Colonic mucosa (tissue), 4 donors: ENCODE measurements around the gene WNT5A. TPM values are rescaled to one million over a fixed set of nuclear protein-coding genes. Genes with fewer than 3 reads are reported as not detected.

Experiments used
- DNase-seq: peaks from one replicate; pipeline ENCODE4 v3.0.0-alpha.2; 2020
- H3K27ac ChIP-seq: fragments of 200-600 bp; one replicate; pipeline ENCODE4 v1.8.0; 2021
- H3K27me3 ChIP-seq: fragments of 200-600 bp; one replicate; pipeline ENCODE4 v1.8.0; 2021
- H3K36me3 ChIP-seq: fragments of 200-600 bp; one replicate; pipeline ENCODE4 v1.8.0; 2021
- H3K4me1 ChIP-seq: fragments of 200-600 bp; one replicate; pipeline ENCODE4 v1.8.0; 2021; ENCODE audit warnings: mild to moderate bottlenecking
- H3K4me3 ChIP-seq: fragments of 200-600 bp; one replicate; pipeline ENCODE4 v1.8.0; 2021
- H3K9ac ChIP-seq, 2 donors: one replicate each; pipeline ENCODE4 v1.7.0; 2013; ENCODE audit warnings: control low read depth in 2 of 2, low read depth in 2 of 2, low read length in 2 of 2
- H3K9me3 ChIP-seq: fragments of 200-600 bp; one replicate; pipeline ENCODE4 v1.8.0; 2021
- CTCF ChIP-seq: fragments of 200-600 bp; IDR thresholded peaks from one replicate; pipeline ENCODE4 v1.8.0; 2022; ENCODE audit warnings: antibody characterized with exemption, mild to moderate bottlenecking
- intact Hi-C: fragments of 100-400 bp; cut with DNase I; formaldehyde crosslinking; loops from one replicate; pipeline ENCODE4 v1.14.1; 2022
- total RNA-seq, 2 donors: library from RNA; stranded (reverse); fragmentation: NEBNext Ultra II Directional in 1 of 2; extraction: Animal tissue kit (Norgen Biotek cat#: 25700) in 1 of 2; gene quantifications; one replicate each; pipeline ENCODE4 v1.2.1, GENCODE V29; 2021
- donor health status: healthy.
- donor health status: DM: no; HTN: no; CAD: no.
- donor health status: DM: no; HTN: no; CAD: no.

The WNT5A gene
- total RNA-seq, 2 donors from 2014 or later = 3.9 to 7.2 TPM

- Histone ChIP-seq H3K27ac (no peak overlapping the region), H3K36me3 (no peaks in the 10 kb centered on the region), H3K27me3 (no peaks in the 10 kb centered on the region), H3K9ac (no peak overlapping the region), H3K4me1 (no peaks in the 10 kb centered on the region), H3K9me3 (no peaks in the 10 kb centered on the region), H3K4me3 (no peak overlapping the region)
- intact Hi-C loops = no loop called here
- DNase-seq = no peak
- TF ChIP-seq CTCF = no peak
These were observed 34.1 kb upstream of the WNT5A start for GRCh38 chr3:55521064-55521737.

- intact Hi-C loops = no loop called here
- no peak for TF ChIP-seq CTCF
- H3K9ac ChIP-seq = no peak overlapping the region
- H3K4me1 ChIP-seq = no peaks in the 10 kb centered on the region
- no peak for DNase-seq
- H3K36me3 ChIP-seq = no peaks in the 10 kb centered on the region
- H3K27ac ChIP-seq = no peak overlapping the region
- no peaks in the 10 kb centered on the region for H3K9me3 ChIP-seq
- H3K4me3 ChIP-seq = no peak overlapping the region
- no peaks in the 10 kb centered on the region for H3K27me3 ChIP-seq
These were observed 31.9 kb upstream of the WNT5A start for GRCh38 chr3:55519019-55519418.

GRCh38 chr3:55518451-55518850, 31.3 kb upstream of the WNT5A start:
- no peak for TF ChIP-seq CTCF

GRCh38 chr3:55516392-55517030, 29.4 kb upstream of the WNT5A start:
- Histone ChIP-seq H3K9ac (no peak overlapping the region), H3K27ac (no peak overlapping the region), H3K9me3 (no peaks in the 10 kb centered on the region), H3K4me1 (no peaks in the 10 kb centered on the region), H3K27me3 (no peaks in the 10 kb centered on the region), H3K36me3 (no peaks in the 10 kb centered on the region), H3K4me3 (no peak overlapping the region)
- DNase-seq = no peak
- intact Hi-C loops = no loop called here
- TF ChIP-seq CTCF = no peak

More at GRCh38 chr3:55518451-55518850, 31.3 kb upstream of the WNT5A start:
- DNase-seq = no peak
- intact Hi-C loops = no loop called here
- no peaks in the 10 kb centered on the region for H3K9me3 ChIP-seq
- no peaks in the 10 kb centered on the region for H3K27me3 ChIP-seq
- no peaks in the 10 kb centered on the region for H3K36me3 ChIP-seq
- H3K4me1 ChIP-seq = no peaks in the 10 kb centered on the region
- no peak overlapping the region for H3K9ac ChIP-seq
- no peak overlapping the region for H3K4me3 ChIP-seq
- H3K27ac ChIP-seq = no peak overlapping the region

- no peaks in the 10 kb centered on the region for H3K36me3 ChIP-seq
- H3K4me1 ChIP-seq = no peaks in the 10 kb centered on the region
- DNase-seq = no peak
- no peak overlapping the region for H3K4me3 ChIP-seq
- intact Hi-C loops = no loop called here
- no peaks in the 10 kb centered on the region for H3K9me3 ChIP-seq
- TF ChIP-seq CTCF = no peak
- H3K9ac ChIP-seq = no peak overlapping the region
- H3K27ac ChIP-seq = no peak overlapping the region
- H3K27me3 ChIP-seq = no peaks in the 10 kb centered on the region
These were observed 28.6 kb upstream of the WNT5A start for GRCh38 chr3:55515550-55516246.
